ENCODE measurements around the gene EFEMP1. TPM values are rescaled to one million over a fixed set of nuclear protein-coding genes. Genes with fewer than 3 reads are reported as not detected.

Gene EFEMP1
- total RNA-seq, 3 donors from 2014 or later (not counting 1 experiment from before 2014, with no cell fraction given), result not detected

DNA sequence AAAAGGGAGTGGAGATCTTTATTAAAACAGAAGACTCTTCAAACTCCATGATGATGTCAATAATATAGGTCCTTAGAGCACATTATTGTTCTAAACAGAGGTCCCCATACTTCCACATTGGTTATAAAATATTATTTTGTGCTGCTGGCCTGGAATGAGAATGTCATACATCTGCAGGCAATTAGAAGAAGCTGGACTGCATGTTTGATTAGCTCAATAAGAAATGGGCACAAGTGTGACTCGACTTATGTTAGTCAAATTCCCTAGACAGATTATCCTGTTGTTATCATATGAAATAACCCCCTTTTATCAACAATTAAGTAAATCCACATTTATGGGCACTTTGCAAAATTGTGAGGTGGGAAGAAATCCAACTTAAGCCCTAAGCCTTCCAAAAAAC lies 8.8 kb downstream of the EFEMP1 start:
- ATAC-seq, result no peak
- TF ChIP-seq, protein P1, sequence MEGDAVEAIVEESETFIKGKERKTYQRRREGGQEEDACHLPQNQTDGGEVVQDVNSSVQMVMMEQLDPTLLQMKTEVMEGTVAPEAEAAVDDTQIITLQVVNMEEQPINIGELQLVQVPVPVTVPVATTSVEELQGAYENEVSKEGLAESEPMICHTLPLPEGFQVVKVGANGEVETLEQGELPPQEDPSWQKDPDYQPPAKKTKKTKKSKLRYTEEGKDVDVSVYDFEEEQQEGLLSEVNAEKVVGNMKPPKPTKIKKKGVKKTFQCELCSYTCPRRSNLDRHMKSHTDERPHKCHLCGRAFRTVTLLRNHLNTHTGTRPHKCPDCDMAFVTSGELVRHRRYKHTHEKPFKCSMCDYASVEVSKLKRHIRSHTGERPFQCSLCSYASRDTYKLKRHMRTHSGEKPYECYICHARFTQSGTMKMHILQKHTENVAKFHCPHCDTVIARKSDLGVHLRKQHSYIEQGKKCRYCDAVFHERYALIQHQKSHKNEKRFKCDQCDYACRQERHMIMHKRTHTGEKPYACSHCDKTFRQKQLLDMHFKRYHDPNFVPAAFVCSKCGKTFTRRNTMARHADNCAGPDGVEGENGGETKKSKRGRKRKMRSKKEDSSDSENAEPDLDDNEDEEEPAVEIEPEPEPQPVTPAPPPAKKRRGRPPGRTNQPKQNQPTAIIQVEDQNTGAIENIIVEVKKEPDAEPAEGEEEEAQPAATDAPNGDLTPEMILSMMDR (IDR thresholded peaks at IDR 0.05), result no peak

DNA sequence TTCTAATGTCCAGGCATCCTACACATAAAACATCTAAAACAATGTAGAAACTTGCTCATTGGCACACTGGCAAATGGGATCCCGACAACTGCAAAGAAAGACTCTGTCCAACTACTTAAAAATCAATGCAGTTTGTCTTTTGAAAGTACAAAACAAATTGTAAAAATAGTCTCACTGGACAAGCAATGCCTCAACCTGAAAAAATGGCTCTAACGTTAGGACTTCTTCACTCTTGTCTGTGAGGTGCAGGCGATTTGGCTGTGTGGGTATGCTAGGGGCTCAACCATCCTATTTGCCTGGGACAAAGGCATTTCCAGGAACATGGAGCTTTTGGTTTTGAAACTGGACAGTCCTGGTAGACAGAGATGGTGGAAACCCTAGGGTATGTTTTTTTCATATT lies 10.7 kb downstream of the EFEMP1 start:
- 92% methylated on average over 3 of the region's 3 CpGs for WGBS (ENCODE audit: insufficient coverage)
- Histone ChIP-seq H3K27me3 (ENCODE audit: control insufficient read depth, insufficient read depth, low read length) (no peaks in the 10 kb centered on the region), H3K4me1 (ENCODE audit: control insufficient read depth, insufficient read depth, low read length) (no peaks in the 10 kb centered on the region), H3K4me3 (ENCODE audit: low read length) (no peak overlapping the region), H3K9me3 (ENCODE audit: control insufficient read depth, insufficient read depth, low read length) (no peaks in the 10 kb centered on the region), H3K27ac (ENCODE audit: low read length) (no peak overlapping the region), H3K36me3 (ENCODE audit: control insufficient read depth, insufficient read depth, low read length) (no peaks in the 10 kb centered on the region)
- TF ChIP-seq, protein P1 (IDR thresholded peaks at IDR 0.05), result no peak
- no peak for DNase-seq
- Mint-ChIP-seq H3K36me3 (no peaks in the 10 kb centered on the region), H3K27ac (no peak overlapping the region), H3K9me3 (no peaks in the 10 kb centered on the region), H3K4me3 (no peak overlapping the region), H3K27me3 (ENCODE audit: low read depth in 2 of 2) (no peaks in the 10 kb centered on the region), H3K4me1 (no peaks in the 10 kb centered on the region)
- intact Hi-C loops (cut with micrococcal nuclease), result no loop called here
- no peak for ATAC-seq

More for the DNA sequence above, 8.8 kb downstream of the EFEMP1 start:
- Histone ChIP-seq H3K27ac (ENCODE audit: low read length) (no peak overlapping the region), H3K4me3 (ENCODE audit: low read length) (no peak overlapping the region), H3K9me3 (ENCODE audit: control insufficient read depth, insufficient read depth, low read length) (no peaks in the 10 kb centered on the region), H3K27me3 (ENCODE audit: control insufficient read depth, insufficient read depth, low read length) (no peaks in the 10 kb centered on the region), H3K4me1 (ENCODE audit: control insufficient read depth, insufficient read depth, low read length) (no peaks in the 10 kb centered on the region), H3K36me3 (ENCODE audit: control insufficient read depth, insufficient read depth, low read length) (no peaks in the 10 kb centered on the region)
- Mint-ChIP-seq H3K27me3 (ENCODE audit: low read depth in 2 of 2) (no peaks in the 10 kb centered on the region), H3K9me3 (no peaks in the 10 kb centered on the region), H3K27ac (no peak overlapping the region), H3K4me3 (no peak overlapping the region), H3K4me1 (no peaks in the 10 kb centered on the region), H3K36me3 (no peaks in the 10 kb centered on the region)
- intact Hi-C loops (cut with micrococcal nuclease), result no loop called here
- DNase-seq, result no peak
- no CpG with 5 or more reads among the region's 1 CpG for whole genome bisulfite sequencing (ENCODE audit: insufficient coverage)

DNA sequence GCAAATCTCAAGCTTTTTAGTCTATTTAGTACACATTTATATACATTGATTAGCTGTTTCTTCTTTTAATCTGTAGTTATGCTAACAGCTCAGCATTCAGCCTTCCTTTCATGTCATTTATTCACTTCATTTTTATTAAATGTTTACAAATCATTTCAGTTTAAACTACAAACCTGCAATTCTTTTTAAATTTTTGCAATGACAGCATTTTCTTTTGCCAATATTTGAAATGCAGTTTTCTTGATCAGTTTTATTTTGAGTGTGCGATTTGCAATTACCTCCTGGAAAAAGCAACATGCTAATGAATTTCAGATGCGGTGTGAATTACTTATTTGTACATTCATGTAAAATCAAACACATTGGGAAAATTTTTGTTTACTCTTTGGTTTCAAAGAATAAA lies 13.5 kb downstream of the EFEMP1 start:
- H3K9me3 Mint-ChIP-seq, result no peaks in the 10 kb centered on the region
- Histone ChIP-seq H3K9me3 (ENCODE audit: control insufficient read depth, insufficient read depth, low read length) (no peaks in the 10 kb centered on the region), H3K4me3 (ENCODE audit: low read length) (no peak overlapping the region), H3K27ac (ENCODE audit: low read length) (no peak overlapping the region), H3K36me3 (ENCODE audit: control insufficient read depth, insufficient read depth, low read length) (no peaks in the 10 kb centered on the region), H3K27me3 (ENCODE audit: control insufficient read depth, insufficient read depth, low read length) (no peaks in the 10 kb centered on the region), H3K4me1 (ENCODE audit: control insufficient read depth, insufficient read depth, low read length) (no peaks in the 10 kb centered on the region)
- 75% methylated on average over 1 of the region's 2 CpGs for WGBS (ENCODE audit: insufficient coverage)
- no peak for DNase-seq
- H3K4me3 Mint-ChIP-seq, result no peak overlapping the region
- ATAC-seq, result no peak
- intact Hi-C loops (cut with micrococcal nuclease), result no loop called here
- TF ChIP-seq, protein P1 (IDR thresholded peaks at IDR 0.05), result no peak
- H3K27me3 Mint-ChIP-seq (ENCODE audit: low read depth in 2 of 2), result no peaks in the 10 kb centered on the region
- H3K27ac Mint-ChIP-seq, result no peak overlapping the region
- H3K36me3 Mint-ChIP-seq, result no peaks in the 10 kb centered on the region
- no peaks in the 10 kb centered on the region for H3K4me1 Mint-ChIP-seq

DNA sequence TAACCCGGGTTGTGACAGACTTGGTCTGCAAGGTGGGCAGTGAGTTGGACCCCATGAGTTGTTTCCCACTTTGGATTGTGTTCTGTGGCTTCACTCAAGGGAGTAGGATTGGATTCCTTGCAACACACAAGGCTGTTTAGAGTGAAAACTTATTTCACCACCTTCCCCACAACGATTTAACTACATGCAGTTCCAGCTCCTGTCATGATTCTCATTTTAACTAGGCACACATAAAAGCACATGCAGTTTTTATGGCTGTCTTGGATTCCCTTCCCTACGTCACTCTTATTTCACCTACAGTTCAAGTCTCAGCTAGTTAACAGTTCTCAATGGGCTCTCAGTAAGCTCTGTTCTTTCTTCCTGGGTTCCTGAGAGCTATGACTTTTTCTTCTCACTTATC lies 15.9 kb downstream of the EFEMP1 start:
- Mint-ChIP-seq H3K4me3 (no peak overlapping the region), H3K36me3 (no peaks in the 10 kb centered on the region), H3K27ac (no peak overlapping the region), H3K27me3 (ENCODE audit: low read depth in 2 of 2) (no peaks in the 10 kb centered on the region), H3K4me1 (no peaks in the 10 kb centered on the region), H3K9me3 (peaks cover 0 to 4% of the 10 kb centered on the region in 2 donors)
- Histone ChIP-seq H3K9me3 (ENCODE audit: control insufficient read depth, insufficient read depth, low read length) (no peaks in the 10 kb centered on the region), H3K27me3 (ENCODE audit: control insufficient read depth, insufficient read depth, low read length) (no peaks in the 10 kb centered on the region), H3K4me3 (ENCODE audit: low read length) (no peak overlapping the region), H3K36me3 (ENCODE audit: control insufficient read depth, insufficient read depth, low read length) (no peaks in the 10 kb centered on the region), H3K27ac (ENCODE audit: low read length) (no peak overlapping the region), H3K4me1 (ENCODE audit: control insufficient read depth, insufficient read depth, low read length) (no peaks in the 10 kb centered on the region)
- ATAC-seq, result no peak
- TF ChIP-seq, protein P1 (IDR thresholded peaks at IDR 0.05), result no peak
- 42% methylated on average over 3 of the region's 3 CpGs for WGBS (ENCODE audit: insufficient coverage)
- intact Hi-C loops (cut with micrococcal nuclease), result no loop called here
- no peak for DNase-seq
